ENCODE data around the gene MAJIN. TPM values are rescaled to one million over a fixed set of nuclear protein-coding genes. Genes with fewer than 3 reads are reported as not detected.
"Not testable (repeated sequence)": the region's sequence is repeated elsewhere in the genome, so short reads cannot be mapped to it uniquely, and the experiment has no call there.

Gene MAJIN
- total RNA-seq, 2 donors from 2014 or later: 1.1 TPM; not detected in 1

GRCh38 chr11:64999478-64999877, 27.6 kb upstream of the MAJIN start:
- Mint-ChIP-seq H3K4me3 (peak overlapping the region; percentile 79), H3K4me1 (peaks cover 9% of the 10 kb centered on the region), H3K36me3 (ENCODE audit: low read depth) (no peaks in the 10 kb centered on the region), H3K27me3 (no peaks in the 10 kb centered on the region), H3K27ac (peak overlapping the region; percentile 92), H3K9me3 (no peaks in the 10 kb centered on the region)
- no peak for ATAC-seq (replicated peaks)

- H3K4me1 Mint-ChIP-seq: peaks cover 9% of the 10 kb centered on the region
- no peaks in the 10 kb centered on the region for H3K36me3 Mint-ChIP-seq (ENCODE audit: low read depth)
- H3K27me3 Mint-ChIP-seq: no peaks in the 10 kb centered on the region
- no peaks in the 10 kb centered on the region for H3K9me3 Mint-ChIP-seq
- ATAC-seq (replicated peaks): peak; percentile 69
- peak overlapping the region; percentile 79 for H3K4me3 Mint-ChIP-seq
- peak overlapping the region; percentile 92 for H3K27ac Mint-ChIP-seq
Measured at GRCh38 chr11:64998690-64999431, 27.0 kb upstream of the MAJIN start.

- Mint-ChIP-seq H3K9me3 (no peaks in the 10 kb centered on the region), H3K36me3 (ENCODE audit: low read depth) (no peaks in the 10 kb centered on the region), H3K4me1 (peaks cover 9% of the 10 kb centered on the region), H3K27me3 (no peaks in the 10 kb centered on the region), H3K27ac (peak overlapping the region; percentile 92), H3K4me3 (peak overlapping the region; percentile 79)
- ATAC-seq (replicated peaks): peak; percentile 72
Measured at GRCh38 chr11:64998141-64998540, 26.2 kb upstream of the MAJIN start.

- H3K27me3 Mint-ChIP-seq: no peaks in the 10 kb centered on the region
- H3K4me3 Mint-ChIP-seq: no peak within 1 kb of the TSS
- ATAC-seq (replicated peaks): peak; percentile 34
- no peaks in the 10 kb centered on the region for H3K9me3 Mint-ChIP-seq
- H3K36me3 Mint-ChIP-seq (ENCODE audit: low read depth): no peaks in the 10 kb centered on the region
- peaks cover 9% of the 10 kb centered on the region for H3K4me1 Mint-ChIP-seq
- peak within 1 kb of the TSS; percentile 66 for H3K27ac Mint-ChIP-seq
Measured at GRCh38 chr11:64996710-64997380, 24.9 kb upstream of the MAJIN start, which contains the start of gene BATF2. Gene BATF2 (minus strand): TSS chr11:64996971. CDS start chr11:64996914, 57 bp downstream.

- Mint-ChIP-seq H3K27me3 (no peaks in the 10 kb centered on the region), H3K27ac (peak overlapping the region; percentile 66), H3K9me3 (no peaks in the 10 kb centered on the region), H3K36me3 (ENCODE audit: low read depth) (no peaks in the 10 kb centered on the region), H3K4me1 (peaks cover 9% of the 10 kb centered on the region), H3K4me3 (no peak overlapping the region)
- ATAC-seq (replicated peaks): no peak
Measured at GRCh38 chr11:64996327-64996709, 24.4 kb upstream of the MAJIN start.

GRCh38 chr11:64994318-64994717, 22.4 kb upstream of the MAJIN start:
- Mint-ChIP-seq H3K4me3 (no peak overlapping the region), H3K27me3 (no peaks in the 10 kb centered on the region), H3K36me3 (ENCODE audit: low read depth) (no peaks in the 10 kb centered on the region), H3K9me3 (no peaks in the 10 kb centered on the region), H3K4me1 (peaks cover 16% of the 10 kb centered on the region), H3K27ac (no peak overlapping the region)
- no peak for ATAC-seq (replicated peaks)

GRCh38 chr11:64990222-64990923, 18.5 kb upstream of the MAJIN start:
- peak overlapping the region; percentile 74 for H3K4me3 Mint-ChIP-seq
- no peaks in the 10 kb centered on the region for H3K9me3 Mint-ChIP-seq
- peaks cover 7% of the 10 kb centered on the region for H3K4me1 Mint-ChIP-seq
- no peaks in the 10 kb centered on the region for H3K27me3 Mint-ChIP-seq
- no peaks in the 10 kb centered on the region for H3K36me3 Mint-ChIP-seq (ENCODE audit: low read depth)
- peak overlapping the region; percentile 89 for H3K27ac Mint-ChIP-seq
- peak; percentile 26 for ATAC-seq (replicated peaks)

GRCh38 chr11:64989416-64989815, 17.5 kb upstream of the MAJIN start:
- Mint-ChIP-seq H3K9me3 (no peaks in the 10 kb centered on the region), H3K4me3 (peak overlapping the region; percentile 27), H3K27ac (peak overlapping the region; percentile 73), H3K4me1 (peaks cover 11% of the 10 kb centered on the region), H3K36me3 (ENCODE audit: low read depth) (no peaks in the 10 kb centered on the region), H3K27me3 (peaks cover 4% of the 10 kb centered on the region)
- ATAC-seq (replicated peaks): no peak

GRCh38 chr11:64987998-64988854, 16.3 kb upstream of the MAJIN start:
- ATAC-seq (replicated peaks): no peak
- Mint-ChIP-seq H3K9me3 (no peaks in the 10 kb centered on the region), H3K27ac (peak overlapping the region; percentile 73), H3K4me1 (peaks cover 11% of the 10 kb centered on the region), H3K27me3 (peaks cover 4% of the 10 kb centered on the region), H3K36me3 (ENCODE audit: low read depth) (no peaks in the 10 kb centered on the region), H3K4me3 (peak overlapping the region; percentile 27)

GRCh38 chr11:64983339-64983738, 11.4 kb upstream of the MAJIN start:
- H3K36me3 Mint-ChIP-seq (ENCODE audit: low read depth); H3K27ac Mint-ChIP-seq; ATAC-seq (replicated peaks); H3K4me3 Mint-ChIP-seq; H3K9me3 Mint-ChIP-seq; H3K27me3 Mint-ChIP-seq; H3K4me1 Mint-ChIP-seq: not testable (repeated sequence)

GRCh38 chr11:64976651-64977050, 4.7 kb upstream of the MAJIN start:
- no peak overlapping the region for H3K4me3 Mint-ChIP-seq
- no peak for ATAC-seq (replicated peaks)
- no peak overlapping the region for H3K27ac Mint-ChIP-seq
- H3K9me3 Mint-ChIP-seq: no peaks in the 10 kb centered on the region
- H3K27me3 Mint-ChIP-seq: no peaks in the 10 kb centered on the region
- H3K36me3 Mint-ChIP-seq (ENCODE audit: low read depth): no peaks in the 10 kb centered on the region
- H3K4me1 Mint-ChIP-seq: no peaks in the 10 kb centered on the region

GRCh38 chr11:64974124-64974523, 2.2 kb upstream of the MAJIN start:
- no peak overlapping the region for H3K4me3 Mint-ChIP-seq
- no peak for ATAC-seq (replicated peaks)
- peaks cover 6% of the 10 kb centered on the region for H3K36me3 Mint-ChIP-seq (ENCODE audit: low read depth)
- peaks cover 15% of the 10 kb centered on the region for H3K4me1 Mint-ChIP-seq
- no peaks in the 10 kb centered on the region for H3K27me3 Mint-ChIP-seq
- H3K9me3 Mint-ChIP-seq: no peaks in the 10 kb centered on the region
- no peak overlapping the region for H3K27ac Mint-ChIP-seq

- Mint-ChIP-seq H3K9me3 (no peaks in the 10 kb centered on the region), H3K27ac (peak overlapping the region; percentile 88), H3K36me3 (ENCODE audit: low read depth) (peaks cover 6% of the 10 kb centered on the region), H3K4me1 (peaks cover 33% of the 10 kb centered on the region), H3K27me3 (no peaks in the 10 kb centered on the region), H3K4me3 (peak overlapping the region; percentile 64)
- ATAC-seq (replicated peaks): peak; percentile 85
Measured at GRCh38 chr11:64970731-64971151, 1.2 kb downstream of the MAJIN start.

GRCh38 chr11:64969209-64969608, 2.7 kb downstream of the MAJIN start:
- Mint-ChIP-seq H3K27me3 (no peaks in the 10 kb centered on the region), H3K4me1 (peaks cover 33% of the 10 kb centered on the region), H3K27ac (peak overlapping the region; percentile 58), H3K36me3 (ENCODE audit: low read depth) (peaks cover 6% of the 10 kb centered on the region), H3K4me3 (peak overlapping the region; percentile 28), H3K9me3 (no peaks in the 10 kb centered on the region)
- ATAC-seq (replicated peaks): peak; percentile 57

All from activated T-helper 17 cell treated with anti-CD3 and anti-CD28 coated beads, Interleukin-2, amount 50 U/mL, for 72 hours (primary cell).